ENCODE measurements around the gene PITPNC1.
"Not testable (repeated sequence)": the region's sequence is repeated elsewhere in the genome, so short reads cannot be mapped to it uniquely, and the experiment has no call there.

The PITPNC1 gene

DNA sequence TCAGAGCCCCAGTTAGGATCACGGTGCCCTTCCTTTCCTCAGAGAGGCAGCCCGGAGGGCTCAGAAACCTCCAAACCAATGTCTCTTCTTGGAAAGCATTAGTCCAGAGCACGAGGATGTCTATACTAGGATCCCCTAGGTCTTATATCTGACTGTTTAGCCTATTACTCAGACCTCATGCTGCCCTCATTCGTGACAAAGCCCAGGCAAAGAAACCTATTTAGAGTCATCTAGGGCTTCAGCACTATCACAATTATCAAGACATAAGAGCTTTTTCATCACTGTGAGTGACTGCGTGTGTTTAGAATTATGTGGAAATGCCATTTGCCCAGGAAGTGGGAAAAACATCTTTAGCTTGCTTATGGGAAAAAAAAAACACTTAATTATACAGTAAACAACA lies 180.8 kb downstream of the PITPNC1 start:
- no peak for DNase-seq

DNA sequence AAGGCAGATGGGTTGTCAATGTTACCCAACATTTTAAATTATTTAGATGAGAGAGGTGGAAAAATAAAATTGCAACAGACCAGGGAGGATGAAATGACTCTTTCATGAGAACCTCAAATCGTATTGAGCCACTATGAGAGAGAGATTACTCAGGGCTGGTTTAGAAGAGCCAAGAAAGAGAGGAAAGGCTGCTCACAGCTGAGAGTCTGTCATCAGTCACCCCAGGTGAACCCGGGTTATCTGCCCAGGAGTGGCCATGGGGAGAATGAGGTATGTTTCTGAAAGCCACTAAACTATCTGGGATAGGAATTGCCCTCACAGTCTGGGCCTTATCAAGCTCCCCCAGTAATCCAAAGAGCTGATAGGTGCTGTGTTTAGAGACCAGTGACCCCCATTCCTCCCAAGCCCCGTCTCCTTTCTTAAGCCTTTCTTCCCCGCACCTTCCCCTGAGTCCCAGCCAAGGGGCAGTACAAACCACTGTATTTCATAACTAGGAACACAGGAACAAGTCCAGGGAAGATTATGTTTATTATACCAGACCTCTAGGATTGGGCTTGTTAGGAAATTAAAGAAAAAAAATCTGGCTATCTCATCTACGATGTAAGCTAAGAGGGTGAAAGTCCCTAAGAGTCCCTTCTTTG lies 181.8 kb downstream of the PITPNC1 start:
- DNase-seq = no peak

DNA sequence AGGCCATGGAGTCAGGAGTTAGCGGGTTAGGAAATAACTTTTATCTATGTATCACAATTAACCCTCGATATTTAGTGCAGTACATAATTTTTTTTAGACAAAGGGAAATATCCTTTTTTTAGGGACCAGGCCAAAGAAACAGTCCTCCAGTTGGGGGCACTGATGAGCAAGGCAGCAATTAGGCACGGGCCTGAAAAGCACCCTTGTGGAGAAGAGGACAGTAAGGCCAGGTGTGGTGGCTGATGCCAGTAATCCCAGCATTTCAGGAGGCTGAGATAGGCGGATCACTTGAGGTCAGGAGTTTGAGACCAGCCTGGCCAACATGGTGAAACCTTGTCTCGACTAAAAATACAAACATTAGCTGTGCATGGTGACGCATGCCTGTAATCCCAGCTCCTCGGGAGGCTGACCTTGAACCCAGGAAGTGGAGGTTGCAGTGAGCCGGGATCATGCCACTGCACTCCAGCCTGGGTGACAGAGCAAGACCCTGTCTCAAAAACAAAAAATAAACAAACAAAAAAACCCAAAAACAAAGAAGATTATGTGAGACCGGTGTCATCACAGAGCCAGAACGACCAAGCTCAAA lies 182.4 kb downstream of the PITPNC1 start:
- DNase-seq = no peak

DNA sequence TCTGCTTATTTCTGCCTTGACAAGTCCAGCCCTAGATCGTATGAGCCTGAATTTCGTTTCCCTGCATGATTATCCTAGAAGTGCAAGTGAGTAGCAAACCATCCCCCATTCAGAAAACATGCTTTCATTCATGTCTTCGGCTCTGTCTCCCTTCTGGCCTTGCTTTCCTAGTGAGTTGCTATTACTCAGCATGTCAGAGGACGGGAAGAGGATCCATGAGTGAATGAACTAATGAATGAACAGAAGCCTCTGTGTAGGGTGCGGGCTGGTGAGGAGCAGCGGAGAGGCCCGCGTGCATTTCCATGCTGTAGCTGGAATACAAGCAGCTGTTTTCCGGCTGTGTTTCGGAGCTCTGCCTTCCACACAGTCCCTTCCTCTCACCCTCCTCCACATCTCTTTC lies 184.9 kb downstream of the PITPNC1 start:
- no peak for DNase-seq

DNA sequence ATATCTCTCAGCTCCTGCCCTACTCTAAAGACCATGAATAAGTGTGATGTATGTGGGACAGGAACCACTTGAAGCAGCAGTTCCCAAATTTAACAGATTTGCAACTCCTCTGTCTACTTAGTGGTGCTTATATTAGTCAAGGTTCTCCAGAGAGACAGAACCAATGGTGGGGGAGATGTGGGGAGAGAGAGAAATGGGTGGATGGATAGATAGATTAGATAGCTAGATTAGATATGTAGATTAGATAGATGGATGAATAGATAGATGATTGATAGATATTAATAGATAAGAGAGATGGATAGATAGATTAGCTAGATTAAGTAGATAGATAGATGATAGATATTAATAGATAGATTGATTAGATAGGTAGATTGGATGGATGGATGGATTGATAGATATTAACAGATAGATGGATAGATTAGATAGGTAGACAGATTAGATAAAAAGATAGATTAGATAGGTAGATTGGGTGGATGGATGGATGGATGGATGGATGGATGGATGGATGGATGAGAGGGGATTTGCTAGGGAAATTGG lies 186.7 kb downstream of the PITPNC1 start:
- no peak for DNase-seq

DNA sequence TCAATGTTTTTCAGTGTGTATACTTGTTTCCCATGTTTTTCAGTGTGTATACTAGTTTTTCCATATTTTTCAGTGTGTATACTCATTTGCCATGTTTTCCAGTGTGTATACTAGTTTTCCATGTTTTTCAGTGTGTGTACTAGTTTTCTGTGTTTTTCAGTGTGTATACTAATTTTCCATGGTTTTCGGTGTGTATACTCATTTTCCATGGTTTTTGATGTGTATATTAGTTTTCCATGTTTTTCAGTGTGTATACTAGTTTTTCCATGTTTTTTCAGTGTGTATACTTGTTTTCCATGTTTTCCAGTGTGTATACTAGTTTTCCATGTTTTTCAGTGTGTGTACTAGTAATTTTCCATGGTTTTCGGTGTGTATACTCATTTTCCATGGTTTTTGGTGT lies 188.0 kb downstream of the PITPNC1 start:
- DNase-seq = no peak

DNA sequence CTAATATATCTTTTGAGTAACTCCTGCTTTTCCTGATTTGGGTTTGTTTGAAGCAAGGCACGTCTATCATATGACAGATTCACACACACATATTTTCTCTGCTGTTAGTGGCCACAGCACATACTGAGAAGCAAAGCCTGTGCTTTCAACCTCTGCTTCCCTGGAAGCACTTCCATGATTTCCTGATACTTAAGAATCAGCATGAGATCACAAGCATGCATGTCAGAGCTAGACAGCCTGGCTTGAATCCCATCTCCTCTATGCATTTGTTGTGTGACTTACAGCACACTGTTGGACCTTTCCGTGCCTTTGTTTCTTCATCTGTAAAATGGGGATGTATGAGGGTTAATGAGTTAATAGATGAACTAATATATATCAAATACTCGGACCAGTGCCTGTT lies 189.6 kb downstream of the PITPNC1 start:
- DNase-seq = no peak

DNA sequence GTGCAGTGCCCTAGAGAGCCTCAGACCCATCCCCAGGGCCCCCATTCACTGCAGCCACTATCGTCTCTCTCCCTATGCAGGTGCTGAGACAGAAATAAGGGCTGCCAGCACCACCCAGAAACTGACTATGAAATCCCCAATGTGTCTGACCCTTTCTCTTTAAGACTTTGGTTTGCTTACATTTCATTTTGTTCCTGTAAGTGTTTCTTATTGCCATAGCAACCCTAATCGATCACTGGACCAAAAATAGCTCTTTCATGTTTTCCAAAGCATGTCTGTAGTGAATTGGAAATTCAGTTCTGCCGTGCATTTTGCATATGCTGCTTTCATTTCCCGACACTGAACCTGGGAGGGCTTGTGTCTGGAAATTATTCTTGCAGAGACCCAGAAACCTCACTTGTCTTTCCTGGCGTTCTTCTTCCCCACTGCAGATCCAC lies 192.0 kb downstream of the PITPNC1 start:
- DNase-seq = no peak

DNA sequence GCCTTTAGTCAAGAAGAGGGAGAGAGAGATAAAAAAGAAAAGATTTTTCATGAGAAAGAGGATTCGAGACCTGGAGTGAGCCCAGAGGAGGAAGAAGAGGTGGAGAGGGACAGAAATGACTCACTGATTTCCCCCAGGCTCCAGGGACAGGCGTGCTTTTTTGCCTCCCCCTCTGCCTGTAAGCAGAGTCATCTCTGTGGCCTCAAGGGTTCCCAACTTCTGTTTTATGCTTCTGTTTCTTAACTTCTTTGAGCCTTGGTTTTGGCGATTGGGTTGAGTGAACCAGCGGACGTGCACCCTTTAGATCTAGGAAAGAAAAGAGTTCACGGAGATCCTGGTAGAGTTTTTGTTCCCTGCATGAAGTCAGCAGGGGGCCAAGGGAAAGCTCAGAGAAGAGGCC lies 192.8 kb downstream of the PITPNC1 start:
- DNase-seq = no peak

DNA sequence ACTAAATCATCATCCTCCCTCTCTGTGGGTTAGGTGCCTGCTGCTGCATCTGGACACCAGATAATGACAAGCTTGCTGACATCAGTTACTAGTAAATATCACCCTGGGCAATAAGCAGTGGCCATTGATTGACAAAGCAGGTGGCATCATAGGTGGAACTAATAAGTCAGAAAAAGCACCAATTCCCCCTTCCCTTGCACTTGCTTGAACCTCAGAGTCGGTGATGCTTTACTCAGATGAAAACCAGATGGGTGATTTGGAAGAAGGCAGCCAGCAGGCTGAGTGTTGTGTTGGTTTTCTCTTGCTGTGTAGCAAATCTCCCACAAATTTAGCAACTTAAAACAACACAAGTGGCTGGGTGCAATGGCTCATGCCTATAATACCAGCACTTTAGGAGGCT lies 193.7 kb downstream of the PITPNC1 start:
- DNase-seq = no peak

DNA sequence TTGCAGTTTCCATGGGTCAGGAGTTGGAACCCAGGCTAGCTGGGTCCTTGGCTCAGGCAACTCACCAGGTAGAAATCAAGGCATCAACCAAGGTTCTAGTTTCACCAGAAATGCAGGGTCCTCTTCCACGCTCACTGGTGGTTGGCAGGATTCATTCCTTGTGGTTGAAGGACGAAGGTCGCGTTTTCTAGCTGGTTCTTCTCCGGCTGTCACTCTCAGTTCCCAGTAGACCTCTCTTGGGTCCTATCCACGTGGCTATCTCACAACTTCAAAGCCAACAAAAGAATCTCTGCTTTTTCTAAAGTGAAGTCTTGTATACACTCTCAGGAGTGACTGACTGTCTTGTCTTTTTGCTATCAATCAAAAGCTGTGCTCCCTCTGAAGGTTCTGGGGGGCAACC lies 194.4 kb downstream of the PITPNC1 start:
- DNase-seq = no peak

DNA sequence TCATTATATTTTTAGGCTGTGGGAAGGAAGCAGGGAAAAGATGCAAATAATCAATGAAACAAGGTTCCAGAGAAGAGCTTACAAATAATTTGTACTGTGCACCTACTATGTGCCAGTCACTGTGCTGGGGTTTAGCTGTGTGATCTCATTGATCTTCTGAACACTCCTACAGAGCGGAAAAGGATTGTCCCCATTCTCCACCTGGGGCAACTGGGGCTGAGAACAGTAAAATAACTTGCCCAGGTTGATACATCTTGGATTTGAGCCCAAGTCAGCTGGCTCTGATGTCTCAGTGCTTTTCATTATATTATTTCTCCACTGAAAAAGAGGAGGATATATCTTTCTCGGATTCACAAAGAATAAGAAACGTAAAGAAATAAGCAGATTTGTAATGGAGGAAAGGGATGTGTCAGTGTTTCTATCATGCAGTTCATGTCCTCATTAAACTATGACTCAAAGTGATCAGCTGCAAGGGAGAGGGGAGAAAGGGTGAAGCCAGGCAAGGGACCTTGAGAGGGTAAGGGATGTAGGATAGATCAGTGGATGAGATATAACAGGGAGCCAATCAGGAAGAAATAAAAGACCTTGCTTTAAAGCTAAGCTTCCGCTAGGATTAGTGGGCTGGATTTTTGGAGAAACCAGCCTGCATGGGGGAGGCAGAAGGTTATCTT lies 197.0 kb downstream of the PITPNC1 start:
- no peak for DNase-seq

DNA sequence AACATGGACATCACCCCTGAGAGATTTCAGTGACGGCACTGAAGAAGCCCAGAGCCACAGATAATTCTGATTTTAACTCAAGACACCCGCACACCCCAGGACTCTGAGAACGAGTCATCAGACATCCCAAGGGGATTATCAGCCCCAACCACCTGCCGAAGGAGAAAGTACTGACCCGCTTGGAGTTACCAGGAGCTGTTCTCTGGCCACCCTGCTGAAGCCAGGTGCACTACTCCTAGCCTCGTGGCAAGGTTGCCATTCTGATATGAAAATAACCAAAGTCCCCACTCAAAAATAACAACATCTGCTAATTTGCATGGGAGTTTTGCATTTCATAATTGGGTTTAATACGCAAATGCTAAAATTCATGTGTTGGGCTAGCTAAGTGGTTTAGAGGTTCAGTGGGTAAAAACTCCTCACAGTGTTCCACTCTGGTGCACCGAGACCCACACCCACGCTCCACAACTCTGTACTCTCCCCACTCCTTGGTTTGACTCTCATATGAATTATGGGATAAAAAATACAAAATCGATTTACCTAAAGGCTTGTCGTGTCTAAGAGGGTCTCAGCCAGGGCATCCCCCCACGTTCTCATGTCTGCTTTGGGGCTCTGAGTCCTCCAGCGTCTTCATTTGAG lies 197.7 kb downstream of the PITPNC1 start:
- no peak for DNase-seq

DNA sequence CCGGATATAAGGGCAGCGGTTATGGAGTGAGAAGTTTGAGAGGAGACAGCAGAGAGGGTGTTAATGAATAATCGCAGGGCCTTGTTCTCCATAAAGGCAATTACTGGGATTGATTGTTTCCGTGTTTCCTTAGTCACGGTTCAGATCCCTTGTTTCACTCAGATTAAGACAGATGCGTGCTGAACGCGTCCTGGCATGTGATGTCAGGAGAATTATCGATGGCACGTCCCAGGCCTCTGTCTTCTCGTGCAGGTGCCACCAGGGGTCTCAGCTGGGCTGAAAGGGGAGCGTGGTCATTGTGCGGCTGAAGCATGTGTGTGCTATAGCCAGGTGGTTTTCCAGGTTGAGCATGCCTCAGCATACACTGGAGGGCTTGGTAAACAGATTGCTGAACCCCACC lies 198.2 kb downstream of the PITPNC1 start:
- peak; percentile 23 for DNase-seq

DNA sequence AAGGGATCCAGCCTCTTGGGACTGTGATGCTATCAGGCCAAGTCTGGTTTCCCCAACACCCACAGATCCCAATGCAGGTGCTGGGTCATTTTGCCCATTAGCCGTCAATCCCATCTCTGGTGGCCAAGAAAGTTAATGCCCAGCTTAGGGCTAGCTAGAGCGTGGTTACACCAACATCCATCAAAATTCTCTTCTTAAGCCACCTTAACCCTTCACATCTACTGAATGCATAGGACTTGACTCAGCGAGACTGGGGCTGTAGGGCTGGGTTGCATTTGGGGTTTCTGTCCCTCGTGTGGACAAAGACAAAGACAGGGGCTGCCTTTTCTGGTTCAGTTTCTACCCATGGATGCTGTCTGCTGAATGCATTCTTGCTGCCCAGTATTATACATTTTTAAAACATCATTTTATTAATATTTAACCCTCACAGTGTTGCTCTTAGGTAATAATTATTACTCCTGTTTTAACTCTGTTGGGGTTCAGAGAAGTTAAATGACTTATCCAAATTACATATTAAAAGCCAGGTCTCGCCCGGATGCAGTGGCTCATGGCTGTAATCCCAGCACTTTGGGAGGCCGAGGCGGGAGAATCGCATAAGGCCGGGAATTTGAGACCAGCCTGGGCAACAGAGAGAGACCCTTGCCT lies 199.5 kb downstream of the PITPNC1 start:
- DNase-seq = no peak

DNA sequence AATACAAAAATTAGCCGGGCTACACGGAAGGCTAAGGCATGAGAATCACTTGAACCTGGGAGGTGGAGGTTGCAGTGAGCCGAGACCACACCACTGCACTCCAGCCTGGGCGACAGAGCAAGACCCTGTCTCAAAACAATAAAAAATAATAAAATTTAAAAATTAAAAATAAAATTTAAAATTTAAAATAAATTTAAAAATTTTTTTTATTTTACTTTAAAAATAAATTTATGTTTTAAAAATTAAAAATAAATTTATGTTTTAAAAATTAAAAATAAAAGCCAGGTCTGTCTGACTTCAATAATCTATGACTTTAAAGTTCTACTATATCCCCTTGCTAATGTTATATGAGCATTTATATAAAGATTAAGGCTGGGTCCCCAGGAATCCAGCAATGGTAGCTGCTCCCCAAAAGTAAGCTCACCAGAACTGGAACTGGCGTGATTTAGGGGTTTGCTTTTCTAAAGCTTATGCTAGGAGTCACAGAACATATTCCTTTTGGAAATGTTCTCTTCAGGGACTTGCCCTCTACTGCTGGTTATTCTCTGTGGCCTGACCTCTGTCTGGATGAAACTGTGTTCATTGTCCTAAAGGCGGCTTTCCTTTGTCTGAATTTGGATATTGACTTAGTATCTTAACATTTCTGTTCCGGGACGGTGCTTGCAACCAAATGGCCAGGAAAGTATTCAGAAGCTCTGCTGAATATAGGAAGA lies 200.5 kb downstream of the PITPNC1 start:
- no peak for DNase-seq

DNA sequence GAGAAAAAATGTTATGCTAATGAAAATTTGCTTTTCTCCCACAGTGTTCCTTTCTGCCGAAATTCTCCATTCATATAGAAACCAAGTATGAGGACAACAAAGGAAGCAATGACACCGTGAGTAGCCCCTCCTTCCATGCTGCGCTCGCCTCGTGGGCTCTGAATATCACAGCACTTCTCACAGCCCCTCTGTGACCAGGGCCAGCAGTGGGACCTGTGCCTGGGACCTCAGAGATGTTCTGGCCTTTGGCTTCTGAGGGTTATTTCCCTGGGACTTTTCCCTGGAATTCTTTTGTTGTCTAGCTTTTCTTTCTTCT lies 201.0 kb downstream of the PITPNC1 start:
- no peak for DNase-seq

DNA sequence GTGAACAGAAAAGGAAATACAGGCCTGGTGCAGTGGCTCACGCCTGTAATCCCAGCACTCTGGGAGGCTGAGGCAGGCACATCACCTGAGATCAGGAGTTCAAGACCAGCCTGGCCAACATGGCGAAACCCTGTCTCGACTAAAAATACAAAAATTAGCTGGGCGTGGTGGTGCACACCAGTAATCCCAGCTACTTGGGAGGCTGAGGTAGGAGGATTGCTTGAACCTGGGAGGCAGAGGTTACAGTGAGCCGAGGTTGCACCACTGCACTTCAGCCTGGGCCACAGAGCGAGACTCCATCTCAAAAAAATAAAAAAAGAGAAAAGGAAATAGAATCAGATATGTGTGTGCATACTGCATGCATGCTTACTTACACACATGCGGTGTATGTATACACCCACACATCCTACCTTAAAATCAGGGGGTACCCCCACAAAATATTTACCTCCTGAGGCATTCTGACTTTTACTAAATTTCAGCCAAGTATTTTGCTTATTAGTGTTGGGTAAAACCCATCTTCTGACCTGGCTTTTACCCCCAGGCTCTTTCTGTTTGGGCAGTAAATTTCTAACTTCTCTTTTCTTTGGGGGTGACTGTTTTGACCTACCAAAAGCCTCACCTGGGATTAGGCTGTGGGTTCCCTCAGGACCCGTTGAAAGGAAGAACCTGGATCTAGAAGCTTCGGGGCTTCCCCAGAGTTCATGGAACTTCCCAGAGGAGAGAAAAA lies 201.8 kb downstream of the PITPNC1 start:
- not testable (repeated sequence) for DNase-seq

DNA sequence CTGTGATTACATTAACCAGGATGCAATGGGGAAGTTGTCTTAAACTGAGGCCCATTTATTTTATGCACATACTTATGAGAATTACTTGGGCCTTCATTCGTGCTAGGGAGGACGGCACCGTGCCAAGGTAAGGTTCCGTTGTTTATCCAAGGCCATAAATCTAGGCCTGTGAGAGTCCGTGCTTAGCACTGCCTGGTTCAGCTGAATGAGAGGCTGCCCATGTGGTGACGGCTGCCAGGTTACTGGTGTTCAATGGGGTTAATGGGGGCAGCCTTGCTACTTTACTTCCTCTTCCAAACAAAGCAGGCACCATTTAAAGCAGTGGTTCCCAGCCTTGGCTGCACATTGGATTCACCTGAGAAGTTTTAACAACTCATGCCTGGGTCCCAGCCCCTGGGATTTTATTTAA lies 205.6 kb downstream of the PITPNC1 start:
- peak; percentile 58 for DNase-seq

DNA sequence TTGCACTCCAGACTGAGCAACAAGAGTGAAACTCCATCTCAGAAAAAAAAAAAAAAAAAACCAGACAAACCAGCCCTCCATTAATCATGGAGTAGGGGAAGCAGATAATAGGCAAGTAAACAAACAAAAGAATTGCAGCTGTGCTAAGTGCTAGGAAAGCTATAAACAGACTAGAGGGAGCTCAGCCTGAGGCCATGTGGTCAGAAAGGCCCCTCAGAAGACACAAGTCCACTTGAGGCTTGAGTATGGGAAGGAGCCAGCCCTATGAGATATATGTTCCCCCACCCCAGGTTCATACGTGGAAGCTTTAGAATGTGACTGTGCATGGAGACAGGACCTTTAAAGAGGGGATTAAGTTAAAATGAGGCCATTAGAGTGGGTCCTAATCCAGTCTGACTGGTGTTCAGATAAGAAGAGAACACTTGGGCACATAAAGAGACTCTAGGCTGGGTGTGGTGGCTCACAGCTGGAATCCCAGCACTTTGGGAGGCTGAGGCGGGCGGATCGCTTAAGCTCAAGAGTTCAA lies 208.1 kb downstream of the PITPNC1 start:
- DNase-seq = peak; percentile 85

DNA sequence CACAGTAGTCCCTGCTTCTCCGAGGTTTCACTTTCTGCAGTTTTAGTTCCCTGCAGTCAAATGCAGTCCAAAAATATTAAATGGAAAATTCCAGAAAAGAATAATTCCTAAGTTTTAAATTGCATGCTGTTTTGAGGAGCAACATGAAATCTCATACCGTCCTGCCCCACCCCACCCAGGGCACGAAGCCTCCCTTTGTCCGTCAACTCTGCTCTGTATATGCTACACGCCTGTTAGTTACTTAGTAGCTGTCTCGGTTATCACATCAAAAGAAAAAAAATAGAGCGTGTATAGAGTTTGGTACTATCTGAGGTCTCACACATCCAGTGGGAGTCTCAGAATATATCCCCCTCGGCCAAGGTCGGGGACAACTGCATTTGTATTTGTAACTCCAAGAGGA lies 211.2 kb downstream of the PITPNC1 start:
- no peak for DNase-seq
